K562 (cell line): ENCODE measurements around the gene TRIM65. TPM values are rescaled to one million over a fixed set of nuclear protein-coding genes. Genes with fewer than 3 reads are reported as not detected.

ENCODE experiments used
- ATAC-seq: fragments of 200-7000 bp; cut with Tn5 transposase; 3 replicates; pipeline ENCODE4 v1.9.1; 2020; ENCODE audit warnings: moderate library complexity
- BruUV-seq: library from RNA; stranded (reverse); fragments of 400-500 nt; replicated peaks from 2 replicates; lab custom pipeline; 2021; lab: Mats Ljungman, UMichigan
- CTCF ChIA-PET: fragments of 300-600 bp; formaldehyde crosslinking; extraction: SDS; loops from one replicate; lab custom pipeline; 2021; ENCODE audit warnings: low intra/inter-chr PET ratio; lab: Yijun Ruan, JAX
- POLR2A ChIA-PET: fragments of 300-600, 350-650 bp; sonication (Branson Sonifier 250); formaldehyde crosslinking; extraction: SDS; loops from one replicate; lab custom pipeline; 2021; ENCODE audit warnings: antibody characterized with exemption, inconsistent platforms; lab: Yijun Ruan, JAX
- DNase-seq, 4 experiments: peaks; one replicate each; pipeline versions ENCODE4 v3.0.0 to v3.0.0-alpha.2; 2011 to 2018; ENCODE audit warnings: low spot score in 3 of 4, mixed read lengths in 3 of 4; ENCODE audit errors: extremely low read depth in 1 of 4
- FAIRE-seq: peaks from 2 replicates; lab custom pipeline; 2011; peaks lifted over from hg19 to GRCh38; lab: Jason Lieb, UNC
- H2AFZ ChIP-seq: 2 replicates; pipeline ENCODE4 v1.6.0; 2011; ENCODE audit warnings: low read depth, low read length, control low read depth, inconsistent platforms
- H3K27ac ChIP-seq: fragments of 200-600 bp; 3 replicates; pipeline ENCODE4 v1.8.0; 2011; ENCODE audit warnings: low read depth, mild to moderate bottlenecking, control low read depth, inconsistent platforms, low read length, moderate library complexity, mixed read lengths; ENCODE audit errors: extremely low read depth
- H3K27me3 ChIP-seq, 2 experiments: fragments of 300-600 bp in 1 of 2; 2 replicates in 1 of 2; 3 replicates in 1 of 2; pipeline versions ENCODE4 v1.6.0 to v1.8.0; 2011; ENCODE audit warnings: inconsistent platforms in 2 of 2, low read length in 2 of 2, mild to moderate bottlenecking in 1 of 2, mixed read lengths in 1 of 2, moderate library complexity in 1 of 2; ENCODE audit not compliant: control insufficient read depth in 2 of 2, insufficient read depth in 2 of 2
- H3K36me3 ChIP-seq: fragments of 300-600 bp; 3 replicates; pipeline ENCODE4 v1.8.0; 2011; ENCODE audit warnings: mild to moderate bottlenecking, low read length, inconsistent platforms; ENCODE audit not compliant: control insufficient read depth, insufficient read depth
- H3K4me1 ChIP-seq, 2 experiments: fragments of 200-600 bp in 1 of 2; replicated peaks in 1 of 2; 2 replicates in 1 of 2; 3 replicates in 1 of 2; pipeline versions ENCODE4 v1.5.1 to v1.8.0; 2011; ENCODE audit warnings: inconsistent platforms in 2 of 2, low read length in 2 of 2, mild to moderate bottlenecking in 1 of 2, mixed read lengths in 1 of 2, moderate library complexity in 1 of 2; ENCODE audit not compliant: control insufficient read depth in 2 of 2, insufficient read depth in 2 of 2
- H3K4me2 ChIP-seq: 2 replicates; pipeline ENCODE4 v1.6.1; 2011; ENCODE audit warnings: low read length, control low read depth, inconsistent platforms, mixed read lengths; ENCODE audit not compliant: insufficient read depth
- H3K4me3 ChIP-seq: fragments of 200-600 bp; sonication (generic), shearing (Covaris generic); 2 replicates; pipeline ENCODE4 v1.5.1; 2016; ENCODE audit warnings: control low read depth, inconsistent platforms
- H3K79me2 ChIP-seq: fragments of 200-600 bp; 3 replicates; pipeline ENCODE4 v1.8.0; 2011; ENCODE audit warnings: low read length, inconsistent platforms; ENCODE audit not compliant: control insufficient read depth, insufficient read depth
- H3K9ac ChIP-seq, 2 experiments: 2 replicates each; pipeline versions ENCODE4 v1.6.0 to v1.6.1; 2011; ENCODE audit warnings: low read depth in 2 of 2, low read length in 2 of 2, control low read depth in 1 of 2, inconsistent platforms in 1 of 2, mild to moderate bottlenecking in 1 of 2, mixed read lengths in 1 of 2; ENCODE audit not compliant: insufficient read depth in 1 of 2
- H3K9me1 ChIP-seq: one replicate; pipeline ENCODE4 v1.6.0; 2011; ENCODE audit warnings: inconsistent platforms, mild to moderate bottlenecking, low read length, moderate library complexity; ENCODE audit not compliant: control insufficient read depth, insufficient read depth
- H3K9me3 ChIP-seq: replicated peaks from 2 replicates; pipeline ENCODE4 v1.5.1; 2011; ENCODE audit warnings: low read depth, low read length, inconsistent platforms; ENCODE audit not compliant: control insufficient read depth, insufficient read depth
- H4K20me1 ChIP-seq: replicated peaks from 2 replicates; pipeline ENCODE4 v1.6.1; 2011; ENCODE audit warnings: low read length, inconsistent platforms, mixed read lengths; ENCODE audit not compliant: control insufficient read depth, insufficient read depth
- CEBPG ChIP-seq, 3 experiments: fragments of 200-800 bp in 1 of 3; sonication (Bioruptor generic) in 1 of 3; sonication (generic) in 1 of 3; formaldehyde crosslinking in 1 of 3; IDR thresholded peaks in 2 of 3; conservative IDR thresholded peaks in 1 of 3; 2 replicates each; pipeline versions ENCODE4 v1.6.1 to v1.8.0; 2016 to 2022; ENCODE audit warnings: missing compliant biosample characterization in 2 of 3, missing genetic modification characterization in 2 of 3, mild to moderate bottlenecking in 1 of 3, missing genetic modification reagents in 1 of 3
- EWSR1 ChIP-seq: fragments of 450-650 bp; IDR thresholded peaks from 2 replicates; pipeline ENCODE4 v1.6.1; 2018; ENCODE audit warnings: borderline replicate concordance, mild to moderate bottlenecking, low read depth, moderate library complexity; ENCODE audit not compliant: partially characterized antibody
- MYC ChIP-seq, 2 experiments: fragments of 250-450 bp in 1 of 2; sonication (Bioruptor Pico) in 1 of 2; IDR thresholded peaks; 2 replicates each; pipeline versions ENCODE4 v1.5.1 to v1.6.1; 2012 to 2021; ENCODE audit warnings: low read depth in 2 of 2, borderline replicate concordance in 1 of 2, improper control_type of control experiment in 1 of 2, low read length in 1 of 2, mild to moderate bottlenecking in 1 of 2, moderate library complexity in 1 of 2
- POLR2A ChIP-seq: fragments of 450-650 bp; conservative IDR thresholded peaks from 2 replicates; pipeline ENCODE4 v1.6.1; 2016
- RBM25 ChIP-seq: fragments of 200-400 bp; formaldehyde crosslinking; IDR thresholded peaks from 2 replicates; pipeline ENCODE4 v1.6.1; 2018; ENCODE audit warnings: low read length, low read depth, moderate library complexity; ENCODE audit not compliant: severe bottlenecking
- SLC30A9 ChIP-seq: fragments of 250-450 bp; sonication (Bioruptor Pico); IDR thresholded peaks from 2 replicates; pipeline ENCODE4 v1.8.0; 2022; ENCODE audit warnings: mild to moderate bottlenecking, moderate library complexity
- ZNF124 ChIP-seq: sonication (generic); formaldehyde crosslinking; IDR thresholded peaks from 2 replicates; pipeline ENCODE4 v1.8.1; 2022; ENCODE audit warnings: missing genetic modification reagents
- ZNF644 ChIP-seq: fragments of 200-800 bp; sonication (Bioruptor generic); IDR thresholded peaks from 2 replicates; pipeline ENCODE4 v1.6.1; 2016; ENCODE audit warnings: low read depth, missing genetic modification characterization, missing compliant biosample characterization
- WGBS: fragments of 100-300 bp; shearing (Covaris generic); methylation state at CpG from one replicate; pipeline ENCODE4 v1.1.6; 2016; ENCODE audit warnings: low coverage, mixed read lengths; ENCODE audit not compliant: insufficient coverage; ENCODE audit errors: missing lambda C conversion rate; 5-methylcytosine and 5-hydroxymethylcytosine counted together
- in situ Hi-C: fragments of 300-500 bp; cut with MboI; formaldehyde crosslinking; loops from 4 replicates; pipeline ENCODE4 v1.15.0; 2018; ENCODE audit warnings: inconsistent platforms, mixed read lengths
- intact Hi-C: fragments of 100-400 bp; cut with micrococcal nuclease; formaldehyde crosslinking; loops from 2 replicates; pipeline ENCODE4 v1.14.2; 2022
- polyA plus RNA-seq, 8 experiments: library from polyadenylated mRNA; depleted of rRNA in 4 of 8; stranded (reverse) in 5 of 8; unstranded in 3 of 8; fragments of >200 nt; fragmentation: Nextera tagmentation in 2 of 8; fragmentation: Illumina TruSeq in 1 of 8; extraction: Ambion mirVana in 2 of 8; extraction: Trizol in 1 of 8; gene quantifications; 2 replicates each; pipeline versions ENCODE4 v1.2.1 to v1.2.3, GENCODE V29; 2011 to 2014; ENCODE audit warnings: inconsistent platforms in 1 of 8, missing spikeins in 1 of 8
- total RNA-seq, 7 experiments: library from RNA; depleted of rRNA in 6 of 7; stranded (reverse); fragments of >200 nt in 6 of 7; fragmentation: Illumina TruSeq in 2 of 7; extraction: Trizol in 2 of 7; gene quantifications; 2 replicates each; pipeline versions ENCODE4 v1.2.1 to v1.2.3, GENCODE V29; 2011 to 2021; ENCODE audit warnings: low replicate concordance in 1 of 7
- TF ChIP-seq, protein P1 (sequence below): sonication (generic); formaldehyde crosslinking; IDR thresholded peaks from 2 replicates; pipeline ENCODE4 v1.9.0; 2022; ENCODE audit warnings: mild to moderate bottlenecking, missing genetic modification reagents
- TF ChIP-seq, protein P2 (sequence below): IDR thresholded peaks from 2 replicates; pipeline ENCODE4 v1.6.1; 2011; ENCODE audit warnings: borderline replicate concordance, low read depth, mild to moderate bottlenecking, moderate library complexity, low read length; ENCODE audit not compliant: insufficient read depth, poor library complexity, severe bottlenecking
- TF ChIP-seq, protein P3 (sequence below): fragments of 450-650 bp; IDR thresholded peaks from 2 replicates; pipeline ENCODE4 v1.6.1; 2017; ENCODE audit warnings: antibody characterized with exemption
- TF ChIP-seq, protein P4 (sequence below), 2 experiments: fragments of 450-650 bp; conservative IDR thresholded peaks; 2 replicates each; pipeline ENCODE4 v1.6.1; 2017; ENCODE audit warnings: mild to moderate bottlenecking in 2 of 2, moderate library complexity in 2 of 2

Gene TRIM65
- total and polyA plus RNA-seq, 9 of the 15 experiments (the other 6 are each of a cell fraction or from before 2014, with no cell fraction given): 2.8 to 45.7 (median 22.9) TPM

DNA sequence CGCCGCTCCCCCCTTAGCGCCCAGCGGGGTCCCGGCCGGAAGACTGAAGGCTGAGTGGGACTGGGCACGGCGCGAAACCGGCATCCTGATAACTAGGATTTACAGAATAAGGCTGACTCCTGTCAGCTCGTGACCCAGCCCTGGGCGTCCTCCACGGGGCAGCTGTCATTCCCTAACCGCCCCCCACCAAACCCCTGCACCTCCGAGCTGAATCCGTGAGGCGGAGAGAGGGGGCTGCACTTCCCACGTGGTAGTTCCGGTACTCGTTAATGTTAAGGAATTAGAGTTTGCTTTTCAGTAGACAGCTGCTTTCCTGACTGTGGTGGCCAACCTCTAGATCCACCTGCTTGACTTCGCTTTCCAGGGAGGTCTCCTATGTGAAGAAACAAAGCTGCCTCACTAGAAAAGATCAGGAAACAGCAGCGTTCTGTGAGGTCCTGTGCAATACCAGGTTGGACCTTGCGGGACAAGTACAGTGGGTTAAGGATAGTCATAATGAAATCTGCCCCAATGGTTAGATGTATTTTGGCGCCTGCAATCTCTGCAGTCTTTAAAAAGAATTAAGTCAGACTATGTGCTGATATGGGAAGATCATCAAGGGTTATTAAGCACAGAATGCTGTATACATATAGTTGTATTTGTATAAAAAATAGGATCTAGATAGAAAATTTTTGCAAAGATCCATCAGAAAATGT is 40.5 kb downstream of the TRIM65 start:
- Histone ChIP-seq H3K4me1 (peaks cover 31 to 34% of the 10 kb centered on the region in 2 experiments), H3K4me2 (peak overlapping the region; percentile 93), H3K9me3 (no peaks in the 10 kb centered on the region), H3K4me3 (peak overlapping the region; percentile 88), H3K9me1 (no peaks in the 10 kb centered on the region), H3K36me3 (peaks cover 5% of the 10 kb centered on the region; the same call in 2 of the 3 replicates), H3K27ac (peak overlapping the region; percentile 93), H2AFZ (peak overlapping the region; percentile 69), H4K20me1 (no peaks in the 10 kb centered on the region), H3K9ac (peak overlapping the region; percentile 96 to 97), H3K79me2 (peaks cover 34% of the 10 kb centered on the region), H3K27me3 (no peaks in the 10 kb centered on the region)
- intact Hi-C loops (loop anchor here (5.0 kb wide), 1 partner anchor 74 kb away; the partner anchor contains the start of gene UNK), in situ Hi-C loops (no loop called here)
- ChIA-PET POLR2A (interaction anchor here (0.6 to 8.2 kb wide), 12 partner anchors 9 to 1120 kb away, joined by 3 to 109 read pairs (median 4); partner anchors contain the start of gene UNC13D), CTCF (interaction anchor here (2.6 kb wide), 1 partner anchor 40 kb away, joined by 16 read pairs; the partner anchor contains the start of gene TRIM65)
- WGBS: 2% methylated on average over 24 of the region's 24 CpGs
- FAIRE-seq: peak; percentile 69
- peak; percentile 70 for ATAC-seq
- BruUV-seq: TSS peak; percentile 85
- peak in 1 of 4 experiments; percentile 49 for DNase-seq
- no peak for TF ChIP-seq ZNF124 (CRISPR knock-in tag)
- TF ChIP-seq, protein P1, sequence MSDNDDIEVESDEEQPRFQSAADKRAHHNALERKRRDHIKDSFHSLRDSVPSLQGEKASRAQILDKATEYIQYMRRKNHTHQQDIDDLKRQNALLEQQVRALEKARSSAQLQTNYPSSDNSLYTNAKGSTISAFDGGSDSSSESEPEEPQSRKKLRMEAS: peak; percentile 66
- TF ChIP-seq EWSR1: no peak
- TF ChIP-seq ZNF644 (tag): no peak
- TF ChIP-seq, protein P2, sequence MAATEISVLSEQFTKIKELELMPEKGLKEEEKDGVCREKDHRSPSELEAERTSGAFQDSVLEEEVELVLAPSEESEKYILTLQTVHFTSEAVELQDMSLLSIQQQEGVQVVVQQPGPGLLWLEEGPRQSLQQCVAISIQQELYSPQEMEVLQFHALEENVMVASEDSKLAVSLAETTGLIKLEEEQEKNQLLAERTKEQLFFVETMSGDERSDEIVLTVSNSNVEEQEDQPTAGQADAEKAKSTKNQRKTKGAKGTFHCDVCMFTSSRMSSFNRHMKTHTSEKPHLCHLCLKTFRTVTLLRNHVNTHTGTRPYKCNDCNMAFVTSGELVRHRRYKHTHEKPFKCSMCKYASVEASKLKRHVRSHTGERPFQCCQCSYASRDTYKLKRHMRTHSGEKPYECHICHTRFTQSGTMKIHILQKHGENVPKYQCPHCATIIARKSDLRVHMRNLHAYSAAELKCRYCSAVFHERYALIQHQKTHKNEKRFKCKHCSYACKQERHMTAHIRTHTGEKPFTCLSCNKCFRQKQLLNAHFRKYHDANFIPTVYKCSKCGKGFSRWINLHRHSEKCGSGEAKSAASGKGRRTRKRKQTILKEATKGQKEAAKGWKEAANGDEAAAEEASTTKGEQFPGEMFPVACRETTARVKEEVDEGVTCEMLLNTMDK: peak; percentile 44
- TF ChIP-seq, protein P3, sequence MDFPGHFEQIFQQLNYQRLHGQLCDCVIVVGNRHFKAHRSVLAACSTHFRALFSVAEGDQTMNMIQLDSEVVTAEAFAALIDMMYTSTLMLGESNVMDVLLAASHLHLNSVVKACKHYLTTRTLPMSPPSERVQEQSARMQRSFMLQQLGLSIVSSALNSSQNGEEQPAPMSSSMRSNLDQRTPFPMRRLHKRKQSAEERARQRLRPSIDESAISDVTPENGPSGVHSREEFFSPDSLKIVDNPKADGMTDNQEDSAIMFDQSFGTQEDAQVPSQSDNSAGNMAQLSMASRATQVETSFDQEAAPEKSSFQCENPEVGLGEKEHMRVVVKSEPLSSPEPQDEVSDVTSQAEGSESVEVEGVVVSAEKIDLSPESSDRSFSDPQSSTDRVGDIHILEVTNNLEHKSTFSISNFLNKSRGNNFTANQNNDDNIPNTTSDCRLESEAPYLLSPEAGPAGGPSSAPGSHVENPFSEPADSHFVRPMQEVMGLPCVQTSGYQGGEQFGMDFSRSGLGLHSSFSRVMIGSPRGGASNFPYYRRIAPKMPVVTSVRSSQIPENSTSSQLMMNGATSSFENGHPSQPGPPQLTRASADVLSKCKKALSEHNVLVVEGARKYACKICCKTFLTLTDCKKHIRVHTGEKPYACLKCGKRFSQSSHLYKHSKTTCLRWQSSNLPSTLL: no peak
- TF ChIP-seq, protein P4, sequence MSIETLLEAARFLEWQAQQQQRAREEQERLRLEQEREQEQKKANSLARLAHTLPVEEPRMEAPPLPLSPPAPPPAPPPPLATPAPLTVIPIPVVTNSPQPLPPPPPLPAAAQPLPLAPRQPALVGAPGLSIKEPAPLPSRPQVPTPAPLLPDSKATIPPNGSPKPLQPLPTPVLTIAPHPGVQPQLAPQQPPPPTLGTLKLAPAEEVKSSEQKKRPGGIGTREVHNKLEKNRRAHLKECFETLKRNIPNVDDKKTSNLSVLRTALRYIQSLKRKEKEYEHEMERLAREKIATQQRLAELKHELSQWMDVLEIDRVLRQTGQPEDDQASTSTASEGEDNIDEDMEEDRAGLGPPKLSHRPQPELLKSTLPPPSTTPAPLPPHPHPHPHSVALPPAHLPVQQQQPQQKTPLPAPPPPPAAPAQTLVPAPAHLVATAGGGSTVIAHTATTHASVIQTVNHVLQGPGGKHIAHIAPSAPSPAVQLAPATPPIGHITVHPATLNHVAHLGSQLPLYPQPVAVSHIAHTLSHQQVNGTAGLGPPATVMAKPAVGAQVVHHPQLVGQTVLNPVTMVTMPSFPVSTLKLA (conservative IDR thresholded peaks at IDR 0.05): no peak; a peak in 2 of 4 replicates
- TF ChIP-seq POLR2A: 0 out of 2 replicates have a peak, but pooled peaks have one; percentile 15
- TF ChIP-seq CEBPG (CRISPR knock-in tag; IDR thresholded peaks at IDR 0.05): no peak
- no peak for TF ChIP-seq CEBPG (tag; conservative IDR thresholded peaks at IDR 0.05 in 1 of 2, IDR thresholded peaks at IDR 0.05 in 1 of 2)
- no peak for TF ChIP-seq SLC30A9 (CRISPR knock-in tag)
- no peak for TF ChIP-seq RBM25
- no peak; the same call in 1 of the 2 replicates for TF ChIP-seq MYC (IDR thresholded peaks at IDR 0.05; ENCODE audit: low read depth, low read length)
- peak; percentile 54; the same call in 1 of the 2 replicates for TF ChIP-seq MYC (CRISPR knock-in tag; IDR thresholded peaks at IDR 0.05; ENCODE audit: borderline replicate concordance, low read depth)
